Natural killer cell (primary cell): ENCODE results near the gene PIM3. TPM values are rescaled to one million over a fixed set of nuclear protein-coding genes. Genes with fewer than 3 reads are reported as not detected.

Experiments used
- ATAC-seq, 3 donors: fragments of 150-1000 bp in 2 of 3; fragments of 200-7000 bp in 1 of 3; cut with Tn5 transposase; 1 replicate in 1 of 3; 2 replicates in 2 of 3; pipeline ENCODE4 v1.10.0; 2021; ENCODE audit warnings: mild to moderate bottlenecking in 2 of 3, moderate library complexity in 2 of 3
- DNase-seq, 2 donors: peaks; one replicate each; pipeline versions ENCODE4 v3.0.0 to v3.0.0-alpha.2; 2013 to 2021; ENCODE audit warnings: mixed read lengths in 1 of 2
- H3K27ac ChIP-seq: one replicate; pipeline ENCODE4 v1.5.1; 2013; ENCODE audit warnings: mild to moderate bottlenecking, low read length
- H3K27me3 ChIP-seq: one replicate; pipeline ENCODE4 v1.6.1; 2013; ENCODE audit warnings: low read length; ENCODE audit not compliant: control insufficient read depth, insufficient read depth
- H3K36me3 ChIP-seq: one replicate; pipeline ENCODE4 v1.6.1; 2013; ENCODE audit warnings: low read length; ENCODE audit not compliant: control insufficient read depth, insufficient read depth
- H3K4me1 ChIP-seq: one replicate; pipeline ENCODE4 v1.6.1; 2013; ENCODE audit warnings: low read length; ENCODE audit not compliant: control insufficient read depth, insufficient read depth
- H3K4me3 ChIP-seq: one replicate; pipeline ENCODE4 v1.5.1; 2013; ENCODE audit warnings: low read length
- H3K9me3 ChIP-seq: one replicate; pipeline ENCODE4 v1.6.1; 2013; ENCODE audit warnings: low read length; ENCODE audit not compliant: control insufficient read depth, insufficient read depth
- H3K27ac Mint-ChIP-seq, 2 donors: one replicate each; pipeline ENCODE4 v1.8.0; 2022; ENCODE audit warnings: mild to moderate bottlenecking in 2 of 2, mixed read lengths in 2 of 2, moderate library complexity in 1 of 2
- H3K27me3 Mint-ChIP-seq, 2 donors: one replicate each; pipeline ENCODE4 v1.8.0; 2022; ENCODE audit warnings: low read depth in 2 of 2, mixed read lengths in 2 of 2
- H3K36me3 Mint-ChIP-seq: one replicate; pipeline ENCODE4 v1.8.0; 2022; ENCODE audit warnings: mixed read lengths
- H3K4me1 Mint-ChIP-seq, 2 donors: one replicate each; pipeline ENCODE4 v1.8.0; 2022; ENCODE audit warnings: mixed read lengths in 2 of 2
- H3K4me3 Mint-ChIP-seq: one replicate; pipeline ENCODE4 v1.8.0; 2022; ENCODE audit warnings: mild to moderate bottlenecking, moderate library complexity, mixed read lengths
- H3K9me3 Mint-ChIP-seq, 2 donors: one replicate each; pipeline ENCODE4 v1.8.0; 2022; ENCODE audit warnings: mixed read lengths in 2 of 2
- WGBS: methylation state at CpG from one replicate; pipeline ENCODE4 v1.1.7; 2013; ENCODE audit warnings: missing lambda C conversion rate; ENCODE audit not compliant: insufficient coverage; 5-methylcytosine and 5-hydroxymethylcytosine counted together
- intact Hi-C: fragments of 100-400 bp; cut with micrococcal nuclease; formaldehyde crosslinking; loops from one replicate; pipeline ENCODE4 v1.14.2; 2022
- total RNA-seq, 4 donors: library from RNA; stranded (reverse); fragments of 120-200 nt in 1 of 4; gene quantifications; one replicate each; pipeline versions ENCODE4 v1.2.3 to v1.2.4, GENCODE V29; 2013 to 2022
- TF ChIP-seq, protein P1 (sequence below): fragments of 200-600 bp; IDR thresholded peaks from one replicate; pipeline ENCODE4 v1.8.0; 2022; ENCODE audit warnings: antibody characterized with exemption

Gene PIM3
- total RNA-seq, 3 donors from 2014 or later (not counting 1 experiment from before 2014, with no cell fraction given) = 107 to 130 (median 129) TPM

DNA sequence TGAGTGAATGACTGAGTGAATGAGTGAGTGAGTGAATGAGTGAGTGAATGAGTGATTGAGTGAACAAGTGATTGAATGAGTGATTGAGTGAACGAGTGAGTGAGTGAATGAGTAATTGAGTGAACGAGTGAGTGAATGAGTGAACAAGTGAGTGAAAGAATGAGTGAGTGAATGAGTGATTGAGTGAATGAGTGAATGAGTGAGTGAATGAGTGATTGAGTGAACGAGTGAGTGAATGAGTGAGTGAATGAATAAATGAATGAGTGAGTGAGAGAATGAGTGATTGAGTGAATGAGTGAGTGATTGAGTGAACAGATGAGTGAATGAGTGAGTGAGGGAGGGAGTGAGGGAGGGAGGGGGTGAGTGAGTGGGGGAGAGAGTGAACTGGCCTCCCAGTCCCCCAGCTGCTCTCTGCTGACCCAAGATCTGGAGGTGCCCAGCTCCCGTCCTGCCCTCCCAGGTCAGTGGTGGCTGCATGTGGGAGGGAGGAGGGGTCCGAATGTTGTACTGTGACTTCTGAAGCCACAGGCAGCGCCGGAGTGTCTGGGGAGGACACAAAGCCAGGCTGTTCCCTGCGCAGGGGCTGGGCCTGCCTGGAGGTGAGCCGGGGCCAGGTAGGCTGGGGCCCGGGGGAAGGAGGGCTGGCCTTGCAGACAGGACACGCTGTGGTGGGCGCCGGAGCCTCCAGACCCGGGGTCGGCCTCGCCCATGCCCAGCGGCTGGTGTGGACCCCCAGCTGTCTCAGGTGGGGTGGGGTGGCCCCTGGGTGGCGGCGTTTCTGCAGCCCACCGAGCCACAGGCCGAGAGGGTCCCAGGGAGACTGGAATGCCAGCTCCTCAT lies 17.8 kb upstream of the PIM3 start:
- H3K36me3 Mint-ChIP-seq = no peaks in the 10 kb centered on the region
- peaks cover 0 to 18% of the 10 kb centered on the region in 2 donors for H3K4me1 Mint-ChIP-seq
- no peak overlapping the region for H3K27ac ChIP-seq
- peaks cover 24% of the 10 kb centered on the region for H3K4me1 ChIP-seq
- no peak overlapping the region for H3K4me3 Mint-ChIP-seq
- no peaks in the 10 kb centered on the region for H3K36me3 ChIP-seq
- no peaks in the 10 kb centered on the region for H3K27me3 Mint-ChIP-seq
- no peaks in the 10 kb centered on the region for H3K9me3 Mint-ChIP-seq
- 95% methylated on average over 21 of the region's 21 CpGs for WGBS
- ATAC-seq (peak in 1 of 3 donors; percentile 18), DNase-seq (no peak)
- peaks cover 4% of the 10 kb centered on the region for H3K9me3 ChIP-seq
- no peak overlapping the region for H3K4me3 ChIP-seq
- intact Hi-C loops = no loop called here
- H3K27me3 ChIP-seq = no peaks in the 10 kb centered on the region
- no peak overlapping the region for H3K27ac Mint-ChIP-seq
- TF ChIP-seq, protein P1, sequence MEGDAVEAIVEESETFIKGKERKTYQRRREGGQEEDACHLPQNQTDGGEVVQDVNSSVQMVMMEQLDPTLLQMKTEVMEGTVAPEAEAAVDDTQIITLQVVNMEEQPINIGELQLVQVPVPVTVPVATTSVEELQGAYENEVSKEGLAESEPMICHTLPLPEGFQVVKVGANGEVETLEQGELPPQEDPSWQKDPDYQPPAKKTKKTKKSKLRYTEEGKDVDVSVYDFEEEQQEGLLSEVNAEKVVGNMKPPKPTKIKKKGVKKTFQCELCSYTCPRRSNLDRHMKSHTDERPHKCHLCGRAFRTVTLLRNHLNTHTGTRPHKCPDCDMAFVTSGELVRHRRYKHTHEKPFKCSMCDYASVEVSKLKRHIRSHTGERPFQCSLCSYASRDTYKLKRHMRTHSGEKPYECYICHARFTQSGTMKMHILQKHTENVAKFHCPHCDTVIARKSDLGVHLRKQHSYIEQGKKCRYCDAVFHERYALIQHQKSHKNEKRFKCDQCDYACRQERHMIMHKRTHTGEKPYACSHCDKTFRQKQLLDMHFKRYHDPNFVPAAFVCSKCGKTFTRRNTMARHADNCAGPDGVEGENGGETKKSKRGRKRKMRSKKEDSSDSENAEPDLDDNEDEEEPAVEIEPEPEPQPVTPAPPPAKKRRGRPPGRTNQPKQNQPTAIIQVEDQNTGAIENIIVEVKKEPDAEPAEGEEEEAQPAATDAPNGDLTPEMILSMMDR = no peak

DNA sequence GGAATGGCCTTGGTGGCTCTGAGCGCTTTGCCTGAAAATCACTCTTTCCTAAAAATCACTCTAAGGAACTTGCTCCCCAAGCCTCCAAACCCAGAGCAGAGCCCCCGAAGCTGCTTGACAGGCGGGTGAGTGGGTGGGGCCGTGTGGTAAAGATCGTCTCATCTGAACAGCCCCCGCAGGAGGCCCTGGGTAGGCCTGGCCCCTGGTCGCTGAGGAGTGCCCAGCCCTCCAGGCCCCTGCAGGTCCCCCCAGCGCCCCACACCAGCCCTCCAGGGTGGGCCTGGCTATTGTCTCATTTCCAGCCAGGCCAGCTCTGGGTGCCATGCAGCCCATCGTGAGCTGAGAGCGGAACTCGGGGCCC lies 17.2 kb upstream of the PIM3 start:
- DNase-seq = no peak
- TF ChIP-seq, protein P1 = no peak
- H3K4me1 Mint-ChIP-seq = peaks cover 0 to 18% of the 10 kb centered on the region in 2 donors
- intact Hi-C loops = no loop called here
- H3K27ac ChIP-seq = no peak overlapping the region
- peaks cover 4% of the 10 kb centered on the region for H3K9me3 ChIP-seq
- no peak overlapping the region for H3K4me3 ChIP-seq
- no peak for ATAC-seq
- peaks cover 24% of the 10 kb centered on the region for H3K4me1 ChIP-seq
- no peaks in the 10 kb centered on the region for H3K27me3 Mint-ChIP-seq
- no peak overlapping the region for H3K4me3 Mint-ChIP-seq
- peak overlapping the region; percentile 54 to 84 for H3K27ac Mint-ChIP-seq
- H3K9me3 Mint-ChIP-seq = no peaks in the 10 kb centered on the region
- 86% methylated on average over 11 of the region's 11 CpGs for WGBS
- no peaks in the 10 kb centered on the region for H3K27me3 ChIP-seq
- no peaks in the 10 kb centered on the region for H3K36me3 Mint-ChIP-seq
- no peaks in the 10 kb centered on the region for H3K36me3 ChIP-seq

DNA sequence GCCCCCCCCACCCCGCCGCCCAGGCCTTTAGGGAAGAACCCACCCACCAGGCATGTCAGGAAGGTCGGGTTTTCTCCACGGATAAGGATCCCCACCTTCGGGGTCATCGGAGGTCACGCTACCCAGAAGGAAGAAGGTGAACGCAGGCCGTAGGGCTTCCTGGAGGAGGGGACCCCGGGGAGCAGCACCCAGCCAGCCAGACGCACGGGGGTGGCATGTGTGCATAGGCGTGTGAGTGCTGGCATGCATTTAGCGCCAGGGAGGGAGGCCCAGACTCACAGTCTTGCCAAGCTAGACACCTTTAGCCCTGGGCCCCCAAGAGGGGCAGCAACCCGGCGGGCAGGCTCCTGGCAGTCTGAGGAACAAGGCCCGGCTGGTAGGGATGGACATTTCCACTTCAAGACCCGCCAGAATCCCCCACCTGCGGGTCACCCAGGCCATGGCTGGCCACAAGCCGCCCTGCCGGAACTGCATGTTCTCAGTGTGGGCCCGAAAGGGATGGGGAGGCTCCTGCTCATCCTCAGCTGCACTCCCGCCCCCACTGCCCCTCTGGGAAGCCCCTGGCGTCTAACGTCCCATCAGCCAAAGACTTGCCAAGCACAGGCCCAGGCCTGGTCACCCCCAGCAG lies 16.7 kb upstream of the PIM3 start:
- no peak overlapping the region for H3K4me3 ChIP-seq
- TF ChIP-seq, protein P1 = no peak
- H3K4me3 Mint-ChIP-seq = no peak overlapping the region
- no peaks in the 10 kb centered on the region for H3K9me3 Mint-ChIP-seq
- H3K27me3 Mint-ChIP-seq = no peaks in the 10 kb centered on the region
- H3K36me3 Mint-ChIP-seq = no peaks in the 10 kb centered on the region
- WGBS = 92% methylated on average over 25 of the region's 25 CpGs
- peak in 1 of 3 donors; percentile 19 for ATAC-seq
- peaks cover 24% of the 10 kb centered on the region for H3K4me1 ChIP-seq
- DNase-seq = peak in 1 of 2 donors; percentile 34
- no peaks in the 10 kb centered on the region for H3K27me3 ChIP-seq
- H3K9me3 ChIP-seq = peaks cover 4% of the 10 kb centered on the region
- no peaks in the 10 kb centered on the region for H3K36me3 ChIP-seq
- intact Hi-C loops = no loop called here
- H3K4me1 Mint-ChIP-seq = peaks cover 0 to 18% of the 10 kb centered on the region in 2 donors
- H3K27ac ChIP-seq = peak overlapping the region; percentile 39
- peak overlapping the region; percentile 54 to 84 for H3K27ac Mint-ChIP-seq
